SK-N-SH (cell line): ENCODE results near the gene AFAP1. TPM values are rescaled to one million over a fixed set of nuclear protein-coding genes. Genes with fewer than 3 reads are reported as not detected.

Source experiments
- CTCF ChIA-PET: fragments of 300-600, 350-600 bp; formaldehyde crosslinking; extraction: SDS; loops from one replicate; lab custom pipeline; 2021; lab: Yijun Ruan, JAX
- POLR2A ChIA-PET: fragments of 350-600 bp; sonication (Branson Sonifier 250); formaldehyde crosslinking; extraction: SDS; loops from one replicate; lab custom pipeline; 2020; ENCODE audit warnings: antibody characterized with exemption, inconsistent platforms; lab: Yijun Ruan, JAX
- DNase-seq: peaks from one replicate; pipeline ENCODE4 v3.0.0; 2012
- H2AFZ ChIP-seq: fragments of 200-600 bp; sonication (generic); 2 replicates; pipeline ENCODE4 v1.8.1; 2016; ENCODE audit warnings: antibody characterized with exemption, mild to moderate bottlenecking, low read depth
- H3F3A ChIP-seq: fragments of 200-600 bp; sonication (generic); replicated peaks from 2 replicates; pipeline ENCODE3; 2016; ENCODE audit warnings: antibody characterized with exemption, mild to moderate bottlenecking; ENCODE audit not compliant: insufficient read depth
- H3K27ac ChIP-seq, 2 experiments: fragments of 200-500 bp in 1 of 2; fragments of 200-600 bp in 1 of 2; sonication (Bioruptor generic) in 1 of 2; sonication (generic), shearing (Covaris generic) in 1 of 2; 2 replicates each; pipeline versions ENCODE4 v1.5.1 to v1.6.1; 2014 to 2016; ENCODE audit warnings: low read depth in 2 of 2, inconsistent platforms in 1 of 2, low read length in 1 of 2, mild to moderate bottlenecking in 1 of 2, mixed read lengths in 1 of 2
- H3K27me3 ChIP-seq: fragments of 200-600 bp; sonication (generic), shearing (Covaris generic); 2 replicates; pipeline ENCODE4 v1.6.1; 2016; ENCODE audit warnings: mixed run types; ENCODE audit not compliant: insufficient read depth
- H3K36me3 ChIP-seq, 2 experiments: fragments of 200-500 bp in 1 of 2; fragments of 200-600 bp in 1 of 2; sonication (Bioruptor generic) in 1 of 2; sonication (generic) in 1 of 2; replicated peaks in 1 of 2; 2 replicates each; pipeline versions ENCODE3 to v1.5.1; 2014 to 2016; ENCODE audit warnings: low read length in 1 of 2, mild to moderate bottlenecking in 1 of 2; ENCODE audit not compliant: insufficient read depth in 2 of 2, control insufficient read depth in 1 of 2
- H3K4me1 ChIP-seq, 2 experiments: fragments of 200-500 bp in 1 of 2; fragments of 200-600 bp in 1 of 2; sonication (Bioruptor generic) in 1 of 2; sonication (generic), shearing (Covaris generic) in 1 of 2; 2 replicates each; pipeline versions ENCODE4 v1.5.1 to v1.6.1; 2014 to 2016; ENCODE audit warnings: low read depth in 1 of 2, low read length in 1 of 2, mixed run types in 1 of 2; ENCODE audit not compliant: insufficient read depth in 2 of 2, control insufficient read depth in 1 of 2
- H3K4me2 ChIP-seq: fragments of 200-600 bp; sonication (generic), shearing (Covaris generic); 2 replicates; pipeline ENCODE4 v1.6.1; 2017; ENCODE audit warnings: mixed run types
- H3K4me3 ChIP-seq, 2 experiments: fragments of 200-500 bp in 1 of 2; fragments of 200-600 bp in 1 of 2; sonication (Bioruptor generic) in 1 of 2; sonication (generic), shearing (Covaris generic) in 1 of 2; 2 replicates each; pipeline versions ENCODE4 v1.5.1 to v1.8.1; 2014 to 2016; ENCODE audit warnings: low read depth in 2 of 2, inconsistent platforms in 1 of 2, low read length in 1 of 2, mild to moderate bottlenecking in 1 of 2, mixed read lengths in 1 of 2, moderate library complexity in 1 of 2
- H3K79me2 ChIP-seq: fragments of 200-600 bp; sonication (generic); 2 replicates; pipeline ENCODE4 v1.8.1; 2017; ENCODE audit warnings: mild to moderate bottlenecking; ENCODE audit not compliant: insufficient read depth
- H3K9ac ChIP-seq: fragments of 200-600 bp; sonication (generic); 2 replicates; pipeline ENCODE4 v1.6.1; 2017; ENCODE audit warnings: mixed run types
- H3K9me2 ChIP-seq: fragments of 200-600 bp; sonication (generic); 2 replicates; pipeline ENCODE4 v1.6.1; 2017; ENCODE audit warnings: mixed run types
- H3K9me3 ChIP-seq: fragments of 200-600 bp; sonication (generic); 2 replicates; pipeline ENCODE4 v1.6.1; 2017; ENCODE audit warnings: mixed run types, mild to moderate bottlenecking, moderate library complexity
- H4K20me1 ChIP-seq: fragments of 200-600 bp; sonication (generic); 2 replicates; pipeline ENCODE4 v1.6.1; 2017; ENCODE audit warnings: mild to moderate bottlenecking, mixed run types; ENCODE audit not compliant: insufficient read depth
- EZH2phosphoT487 ChIP-seq: fragments of 200-600 bp; sonication (generic); IDR thresholded peaks from 2 replicates; pipeline ENCODE4 v1.6.1; 2017; ENCODE audit warnings: low read depth, mixed run types, mild to moderate bottlenecking, antibody characterized with exemption, moderate library complexity, borderline replicate concordance
- FOSL2 ChIP-seq: IDR thresholded peaks from 2 replicates; pipeline ENCODE4 v1.4.0; 2012; ENCODE audit warnings: low read depth, mild to moderate bottlenecking, moderate library complexity, borderline replicate concordance
- GABPA ChIP-seq: IDR thresholded peaks from 2 replicates; pipeline ENCODE4 v1.4.0; 2012; ENCODE audit warnings: low read depth, mild to moderate bottlenecking
- GATA2 ChIP-seq: sonication (generic); formaldehyde crosslinking; IDR thresholded peaks from 2 replicates; pipeline ENCODE4 v1.5.0; 2020; ENCODE audit warnings: mild to moderate bottlenecking, missing genetic modification reagents
- JUND ChIP-seq: IDR thresholded peaks from 2 replicates; pipeline ENCODE4 v1.4.0; 2012
- MEF2A ChIP-seq: IDR thresholded peaks from 2 replicates; pipeline ENCODE4 v1.4.0; 2012; ENCODE audit warnings: low read depth, borderline replicate concordance
- MXI1 ChIP-seq: IDR thresholded peaks from 2 replicates; pipeline ENCODE4 v1.6.1; 2012; ENCODE audit warnings: mild to moderate bottlenecking, low read depth, low read length, improper control_type of control experiment
- NFIC ChIP-seq: IDR thresholded peaks from 2 replicates; pipeline ENCODE4 v1.4.0; 2012; ENCODE audit warnings: borderline replicate concordance
- NRF1 ChIP-seq: IDR thresholded peaks from 2 replicates; pipeline ENCODE4 v1.6.1; 2012; ENCODE audit warnings: low read depth, mild to moderate bottlenecking, low read length
- POLR2AphosphoS5 ChIP-seq: IDR thresholded peaks from 2 replicates; pipeline ENCODE4 v1.6.1; 2012; ENCODE audit warnings: low read depth, low read length
- RAD21 ChIP-seq: IDR thresholded peaks from 2 replicates; pipeline ENCODE4 v1.6.1; 2012; ENCODE audit warnings: mild to moderate bottlenecking, low read length
- RCOR1 ChIP-seq: fragments of 150-350 bp; IDR thresholded peaks from 2 replicates; pipeline ENCODE4 v1.6.1; 2017; ENCODE audit warnings: antibody characterized with exemption, low read length
- TCF12 ChIP-seq: IDR thresholded peaks from 2 replicates; pipeline ENCODE4 v1.4.0; 2012
- TEAD4 ChIP-seq: IDR thresholded peaks from 2 replicates; pipeline ENCODE4 v1.4.0; 2012; ENCODE audit warnings: mild to moderate bottlenecking, borderline replicate concordance; ENCODE audit not compliant: insufficient read depth
- YY1 ChIP-seq: IDR thresholded peaks from 2 replicates; pipeline ENCODE4 v1.4.0; 2012; ENCODE audit warnings: low read depth, mild to moderate bottlenecking
- WGBS: methylation state at CpG from one replicate; pipeline ENCODE4 v1.1.6; 2017; ENCODE audit warnings: low lambda C conversion rate; 5-methylcytosine and 5-hydroxymethylcytosine counted together
- polyA plus RNA-seq, 3 experiments: library from polyadenylated mRNA; depleted of rRNA; stranded (reverse); fragments of >200 nt; gene quantifications; 2 replicates each; pipeline ENCODE4 v1.2.3, GENCODE V29; 2012
- TF ChIP-seq, protein P1 (sequence below): IDR thresholded peaks from 2 replicates; pipeline ENCODE4 v1.4.0; 2012; ENCODE audit warnings: low read depth
- TF ChIP-seq, protein P2 (sequence below): fragments of 150-350 bp; IDR thresholded peaks from 2 replicates; pipeline ENCODE4 v1.6.1; 2017; ENCODE audit warnings: antibody characterized with exemption, low read length, low read depth, borderline replicate concordance
- TF ChIP-seq, protein P3 (sequence below): IDR thresholded peaks from 2 replicates; pipeline ENCODE4 v1.6.1; 2012; ENCODE audit warnings: mild to moderate bottlenecking, low read depth, low read length, moderate library complexity
- TF ChIP-seq, protein P4 (sequence below): fragments of 150-350 bp; IDR thresholded peaks from 2 replicates; pipeline ENCODE4 v1.6.1; 2016; ENCODE audit warnings: mild to moderate bottlenecking, low read depth, low read length
- TF ChIP-seq, protein P5 (sequence below): IDR thresholded peaks from 2 replicates; pipeline ENCODE4; 2012
- TF ChIP-seq, protein P6 (sequence below): fragments of 200-600 bp; sonication (generic); IDR thresholded peaks from 2 replicates; pipeline ENCODE4 v1.6.1; 2017; ENCODE audit warnings: antibody characterized with exemption, mild to moderate bottlenecking, moderate library complexity

AFAP1 gene
- polyA plus RNA-seq, 1 of the 3 experiments (the other 2 are of a cell fraction), result 67.9 TPM

DNA sequence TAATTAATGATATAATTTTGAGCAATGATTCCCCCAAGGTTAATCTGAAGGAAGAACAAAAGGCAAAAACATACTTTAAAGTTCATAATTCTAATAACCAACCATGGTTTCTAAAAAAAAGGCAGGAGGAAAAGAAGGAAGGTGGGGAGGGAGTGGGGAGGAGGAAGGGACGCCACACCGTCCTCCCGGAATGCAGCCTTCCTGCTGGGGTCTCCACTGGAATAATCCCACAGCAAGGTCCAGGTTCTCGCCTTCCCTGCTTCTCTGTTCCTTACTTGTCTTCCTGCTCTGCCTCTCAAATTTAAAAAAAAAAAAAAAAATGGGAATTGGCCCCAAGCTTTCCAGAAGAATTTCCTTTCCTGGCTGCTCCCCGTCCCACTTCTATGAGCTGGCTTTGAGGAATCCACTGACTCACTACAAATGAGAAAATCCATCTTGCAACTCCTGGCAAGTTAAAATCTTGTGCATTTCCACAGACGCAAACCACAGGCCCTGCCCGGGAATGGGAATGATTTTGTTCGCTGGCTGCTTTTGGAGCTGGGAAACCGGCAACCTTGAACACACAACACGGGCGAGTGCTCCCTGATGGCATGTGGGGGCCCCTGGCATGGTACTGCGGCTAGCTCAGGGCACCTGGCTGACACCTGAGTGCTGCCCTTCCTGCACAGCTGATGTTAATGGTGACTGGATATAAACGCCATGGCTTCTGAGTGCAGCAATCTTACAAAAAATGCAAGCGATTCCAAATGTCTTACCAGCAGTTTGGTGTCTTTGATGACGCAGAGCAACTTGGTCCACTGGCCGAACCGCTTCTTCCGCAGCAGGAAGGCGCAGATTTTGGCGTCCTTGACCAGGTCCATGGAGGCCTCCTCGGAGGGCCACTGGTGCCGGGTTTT is 97.0 kb downstream of the AFAP1 start:
- CTCF ChIA-PET, result interaction anchor here (0.7 to 6.0 kb wide), 5 partner anchors 29 to 176 kb away, joined by 3 to 73 read pairs (median 3); no protein-coding TSS in a partner anchor
- Histone ChIP-seq H3K27me3 (no peaks in the 10 kb centered on the region), H4K20me1 (no peaks in the 10 kb centered on the region), H3K36me3 (peaks cover 36 to 62% of the 10 kb centered on the region in 2 experiments), H2AFZ (no peak overlapping the region), H3K4me2 (peak overlapping the region; percentile 64), H3K4me3 (peak overlapping the region in 1 of 2 experiments; percentile 20; a peak in 2 of 4 replicates), H3K9me2 (no peaks in the 10 kb centered on the region), H3K27ac (peak overlapping the region; percentile 86 to 100), H3F3A (peaks cover 73% of the 10 kb centered on the region), H3K79me2 (peaks cover 81% of the 10 kb centered on the region), H3K9me3 (no peaks in the 10 kb centered on the region), H3K4me1 (peaks cover 26 to 54% of the 10 kb centered on the region in 2 experiments), H3K9ac (peak overlapping the region; percentile 88)
- no peak for DNase-seq
- POLR2A ChIA-PET, result no interaction called here
- WGBS, result 16% methylated on average over 16 of the region's 22 CpGs
- TF ChIP-seq NFIC, result peak; percentile 97
- peak; percentile 99 for TF ChIP-seq JUND
- TF ChIP-seq TCF12, result peak; percentile 97
- TF ChIP-seq, protein P1, sequence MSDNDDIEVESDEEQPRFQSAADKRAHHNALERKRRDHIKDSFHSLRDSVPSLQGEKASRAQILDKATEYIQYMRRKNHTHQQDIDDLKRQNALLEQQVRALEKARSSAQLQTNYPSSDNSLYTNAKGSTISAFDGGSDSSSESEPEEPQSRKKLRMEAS, result peak; percentile 80; the same call in 1 of the 2 replicates
- TF ChIP-seq YY1, result peak; percentile 74; the same call in 1 of the 2 replicates
- TF ChIP-seq POLR2AphosphoS5, result peak; percentile 80
- TF ChIP-seq NRF1, result no peak
- TF ChIP-seq, protein P2, sequence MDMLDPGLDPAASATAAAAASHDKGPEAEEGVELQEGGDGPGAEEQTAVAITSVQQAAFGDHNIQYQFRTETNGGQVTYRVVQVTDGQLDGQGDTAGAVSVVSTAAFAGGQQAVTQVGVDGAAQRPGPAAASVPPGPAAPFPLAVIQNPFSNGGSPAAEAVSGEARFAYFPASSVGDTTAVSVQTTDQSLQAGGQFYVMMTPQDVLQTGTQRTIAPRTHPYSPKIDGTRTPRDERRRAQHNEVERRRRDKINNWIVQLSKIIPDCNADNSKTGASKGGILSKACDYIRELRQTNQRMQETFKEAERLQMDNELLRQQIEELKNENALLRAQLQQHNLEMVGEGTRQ, result no peak
- no peak for TF ChIP-seq RAD21
- peak; percentile 83; the same call in 1 of the 2 replicates for TF ChIP-seq MEF2A
- TF ChIP-seq FOSL2, result peak; percentile 99
- peak; percentile 99 for TF ChIP-seq TEAD4
- no peak for TF ChIP-seq EZH2phosphoT487
- no peak for TF ChIP-seq MXI1
- TF ChIP-seq, protein P3, sequence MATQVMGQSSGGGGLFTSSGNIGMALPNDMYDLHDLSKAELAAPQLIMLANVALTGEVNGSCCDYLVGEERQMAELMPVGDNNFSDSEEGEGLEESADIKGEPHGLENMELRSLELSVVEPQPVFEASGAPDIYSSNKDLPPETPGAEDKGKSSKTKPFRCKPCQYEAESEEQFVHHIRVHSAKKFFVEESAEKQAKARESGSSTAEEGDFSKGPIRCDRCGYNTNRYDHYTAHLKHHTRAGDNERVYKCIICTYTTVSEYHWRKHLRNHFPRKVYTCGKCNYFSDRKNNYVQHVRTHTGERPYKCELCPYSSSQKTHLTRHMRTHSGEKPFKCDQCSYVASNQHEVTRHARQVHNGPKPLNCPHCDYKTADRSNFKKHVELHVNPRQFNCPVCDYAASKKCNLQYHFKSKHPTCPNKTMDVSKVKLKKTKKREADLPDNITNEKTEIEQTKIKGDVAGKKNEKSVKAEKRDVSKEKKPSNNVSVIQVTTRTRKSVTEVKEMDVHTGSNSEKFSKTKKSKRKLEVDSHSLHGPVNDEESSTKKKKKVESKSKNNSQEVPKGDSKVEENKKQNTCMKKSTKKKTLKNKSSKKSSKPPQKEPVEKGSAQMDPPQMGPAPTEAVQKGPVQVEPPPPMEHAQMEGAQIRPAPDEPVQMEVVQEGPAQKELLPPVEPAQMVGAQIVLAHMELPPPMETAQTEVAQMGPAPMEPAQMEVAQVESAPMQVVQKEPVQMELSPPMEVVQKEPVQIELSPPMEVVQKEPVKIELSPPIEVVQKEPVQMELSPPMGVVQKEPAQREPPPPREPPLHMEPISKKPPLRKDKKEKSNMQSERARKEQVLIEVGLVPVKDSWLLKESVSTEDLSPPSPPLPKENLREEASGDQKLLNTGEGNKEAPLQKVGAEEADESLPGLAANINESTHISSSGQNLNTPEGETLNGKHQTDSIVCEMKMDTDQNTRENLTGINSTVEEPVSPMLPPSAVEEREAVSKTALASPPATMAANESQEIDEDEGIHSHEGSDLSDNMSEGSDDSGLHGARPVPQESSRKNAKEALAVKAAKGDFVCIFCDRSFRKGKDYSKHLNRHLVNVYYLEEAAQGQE, result peak; percentile 85
- TF ChIP-seq, protein P4, sequence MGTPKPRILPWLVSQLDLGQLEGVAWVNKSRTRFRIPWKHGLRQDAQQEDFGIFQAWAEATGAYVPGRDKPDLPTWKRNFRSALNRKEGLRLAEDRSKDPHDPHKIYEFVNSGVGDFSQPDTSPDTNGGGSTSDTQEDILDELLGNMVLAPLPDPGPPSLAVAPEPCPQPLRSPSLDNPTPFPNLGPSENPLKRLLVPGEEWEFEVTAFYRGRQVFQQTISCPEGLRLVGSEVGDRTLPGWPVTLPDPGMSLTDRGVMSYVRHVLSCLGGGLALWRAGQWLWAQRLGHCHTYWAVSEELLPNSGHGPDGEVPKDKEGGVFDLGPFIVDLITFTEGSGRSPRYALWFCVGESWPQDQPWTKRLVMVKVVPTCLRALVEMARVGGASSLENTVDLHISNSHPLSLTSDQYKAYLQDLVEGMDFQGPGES, result no peak
- TF ChIP-seq, protein P5, sequence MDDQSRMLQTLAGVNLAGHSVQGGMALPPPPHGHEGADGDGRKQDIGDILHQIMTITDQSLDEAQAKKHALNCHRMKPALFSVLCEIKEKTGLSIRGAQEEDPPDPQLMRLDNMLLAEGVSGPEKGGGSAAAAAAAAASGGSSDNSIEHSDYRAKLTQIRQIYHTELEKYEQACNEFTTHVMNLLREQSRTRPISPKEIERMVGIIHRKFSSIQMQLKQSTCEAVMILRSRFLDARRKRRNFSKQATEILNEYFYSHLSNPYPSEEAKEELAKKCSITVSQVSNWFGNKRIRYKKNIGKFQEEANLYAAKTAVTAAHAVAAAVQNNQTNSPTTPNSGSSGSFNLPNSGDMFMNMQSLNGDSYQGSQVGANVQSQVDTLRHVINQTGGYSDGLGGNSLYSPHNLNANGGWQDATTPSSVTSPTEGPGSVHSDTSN, result peak; percentile 95
- 0 out of 2 replicates have a peak, but pooled peaks have one; percentile 34 for TF ChIP-seq GABPA
- TF ChIP-seq, protein P6, sequence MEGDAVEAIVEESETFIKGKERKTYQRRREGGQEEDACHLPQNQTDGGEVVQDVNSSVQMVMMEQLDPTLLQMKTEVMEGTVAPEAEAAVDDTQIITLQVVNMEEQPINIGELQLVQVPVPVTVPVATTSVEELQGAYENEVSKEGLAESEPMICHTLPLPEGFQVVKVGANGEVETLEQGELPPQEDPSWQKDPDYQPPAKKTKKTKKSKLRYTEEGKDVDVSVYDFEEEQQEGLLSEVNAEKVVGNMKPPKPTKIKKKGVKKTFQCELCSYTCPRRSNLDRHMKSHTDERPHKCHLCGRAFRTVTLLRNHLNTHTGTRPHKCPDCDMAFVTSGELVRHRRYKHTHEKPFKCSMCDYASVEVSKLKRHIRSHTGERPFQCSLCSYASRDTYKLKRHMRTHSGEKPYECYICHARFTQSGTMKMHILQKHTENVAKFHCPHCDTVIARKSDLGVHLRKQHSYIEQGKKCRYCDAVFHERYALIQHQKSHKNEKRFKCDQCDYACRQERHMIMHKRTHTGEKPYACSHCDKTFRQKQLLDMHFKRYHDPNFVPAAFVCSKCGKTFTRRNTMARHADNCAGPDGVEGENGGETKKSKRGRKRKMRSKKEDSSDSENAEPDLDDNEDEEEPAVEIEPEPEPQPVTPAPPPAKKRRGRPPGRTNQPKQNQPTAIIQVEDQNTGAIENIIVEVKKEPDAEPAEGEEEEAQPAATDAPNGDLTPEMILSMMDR, result no peak
- TF ChIP-seq GATA2 (CRISPR knock-in tag), result no peak
- TF ChIP-seq RCOR1, result no peak
